ENCODE results near the gene MYNN.

MYNN gene

DNA sequence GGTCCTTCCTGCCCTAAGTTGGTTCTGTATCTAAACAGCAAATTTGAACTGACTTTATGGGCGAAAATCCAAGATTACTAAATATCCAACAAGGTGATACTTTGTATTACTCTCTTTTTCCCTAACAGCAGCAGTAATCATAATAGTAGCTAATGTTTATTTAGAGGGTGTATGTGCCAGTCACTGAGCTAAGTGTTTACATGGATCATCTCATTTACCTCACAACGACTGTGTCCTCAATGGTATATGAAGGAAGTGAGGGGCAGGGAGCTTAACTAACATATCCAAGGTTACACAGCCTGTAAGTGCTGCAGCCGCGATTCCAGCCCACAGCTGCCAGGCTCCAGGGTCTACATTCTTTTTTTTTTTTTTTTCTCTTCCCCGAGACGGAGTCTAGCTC lies 49.8 kb downstream of the MYNN start:
- CTCF ChIA-PET, result no interaction called here
- Histone ChIP-seq H3K9me3 (ENCODE audit: control insufficient read depth, insufficient read depth, low read depth, low read length) (no peaks in the 10 kb centered on the region), H3K27ac (ENCODE audit: extremely low read depth, low read depth, low read length) (no peak overlapping the region), H3K4me1 (ENCODE audit: control insufficient read depth, insufficient read depth, low read length) (no peaks in the 10 kb centered on the region), H3K4me3 (ENCODE audit: low read depth, low read length) (no peak overlapping the region), H3K36me3 (ENCODE audit: control insufficient read depth in 2 of 2, insufficient read depth in 1 of 2, low read length in 2 of 2) (no peaks in the 10 kb centered on the region)
- POLR2A ChIA-PET, result no interaction called here
- TF ChIP-seq ZNF571 (tag by site-specific recombination; IDR thresholded peaks at IDR 0.05) (no peak), ZNF473 (tag by site-specific recombination; IDR thresholded peaks at IDR 0.05) (no peak), RBAK (tag by site-specific recombination; IDR thresholded peaks at IDR 0.05) (no peak), ZNF664 (tag by site-specific recombination; IDR thresholded peaks at IDR 0.05) (no peak), ZNF610 (tag by site-specific recombination; IDR thresholded peaks at IDR 0.05; ENCODE audit: borderline replicate concordance) (no peak), ZNF394 (tag by site-specific recombination; IDR thresholded peaks at IDR 0.05; ENCODE audit: borderline replicate concordance) (no peak), ZNF777 (tag by site-specific recombination; IDR thresholded peaks at IDR 0.05; ENCODE audit: borderline replicate concordance) (no peak), ZNF621 (tag by site-specific recombination; IDR thresholded peaks at IDR 0.05) (no peak), ZNF16 (tag by site-specific recombination; IDR thresholded peaks at IDR 0.05; ENCODE audit: low read depth) (no peak), ZNF514 (tag by site-specific recombination; IDR thresholded peaks at IDR 0.05) (no peak), PRDM2 (tag by site-specific recombination; IDR thresholded peaks at IDR 0.05; ENCODE audit: borderline replicate concordance) (no peak), PATZ1 (tag by site-specific recombination; IDR thresholded peaks at IDR 0.05) (no peak), ZNF26 (tag by site-specific recombination; IDR thresholded peaks at IDR 0.05) (no peak), ZNF596 (tag by site-specific recombination; IDR thresholded peaks at IDR 0.05) (no peak), CTCF (tag by site-specific recombination; IDR thresholded peaks at IDR 0.05) (no peak)
- TF ChIP-seq, protein P1, sequence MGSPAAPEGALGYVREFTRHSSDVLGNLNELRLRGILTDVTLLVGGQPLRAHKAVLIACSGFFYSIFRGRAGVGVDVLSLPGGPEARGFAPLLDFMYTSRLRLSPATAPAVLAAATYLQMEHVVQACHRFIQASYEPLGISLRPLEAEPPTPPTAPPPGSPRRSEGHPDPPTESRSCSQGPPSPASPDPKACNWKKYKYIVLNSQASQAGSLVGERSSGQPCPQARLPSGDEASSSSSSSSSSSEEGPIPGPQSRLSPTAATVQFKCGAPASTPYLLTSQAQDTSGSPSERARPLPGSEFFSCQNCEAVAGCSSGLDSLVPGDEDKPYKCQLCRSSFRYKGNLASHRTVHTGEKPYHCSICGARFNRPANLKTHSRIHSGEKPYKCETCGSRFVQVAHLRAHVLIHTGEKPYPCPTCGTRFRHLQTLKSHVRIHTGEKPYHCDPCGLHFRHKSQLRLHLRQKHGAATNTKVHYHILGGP (tag by site-specific recombination; IDR thresholded peaks at IDR 0.05), result no peak
